Neural cell (in vitro differentiated cells): ENCODE results near the gene MECP2. TPM values are rescaled to one million over a fixed set of nuclear protein-coding genes. Genes with fewer than 3 reads are reported as not detected.

ENCODE experiments used
- H2AFZ ChIP-seq: fragments of 200-600, 300-800 bp; sonication (generic), shearing (Covaris generic); 2 replicates; pipeline ENCODE4 v1.6.0; 2014; ENCODE audit warnings: low read depth, mild to moderate bottlenecking, antibody characterized with exemption, low read length, moderate library complexity
- H3F3A ChIP-seq: fragments of 200-600 bp; shearing (Covaris generic); 2 replicates; pipeline ENCODE4 v1.6.1; 2016; ENCODE audit warnings: mild to moderate bottlenecking, moderate library complexity, mixed read lengths, antibody characterized with exemption, low read length; ENCODE audit not compliant: insufficient read depth, poor library complexity, severe bottlenecking
- H3K27ac ChIP-seq: fragments of 200-600, 300-800 bp; sonication (generic), shearing (Covaris generic); 2 replicates; pipeline ENCODE4 v1.5.1; 2014; ENCODE audit warnings: mild to moderate bottlenecking, low read length, moderate library complexity
- H3K27me3 ChIP-seq: fragments of 300-800, 200-600 bp; sonication (generic), shearing (Covaris generic); 2 replicates; pipeline ENCODE4 v1.6.0; 2014; ENCODE audit warnings: mild to moderate bottlenecking, low read depth, low read length, moderate library complexity; ENCODE audit not compliant: insufficient read depth
- H3K36me3 ChIP-seq: fragments of 300-800, 200-600 bp; sonication (generic), shearing (Covaris generic); 2 replicates; pipeline ENCODE4 v1.5.1; 2014; ENCODE audit warnings: mild to moderate bottlenecking, antibody characterized with exemption, low read length, moderate library complexity; ENCODE audit not compliant: insufficient read depth
- H3K4me2 ChIP-seq: fragments of 300-800, 200-600 bp; sonication (generic), shearing (Covaris generic); 2 replicates; pipeline ENCODE4 v1.6.0; 2014; ENCODE audit warnings: mild to moderate bottlenecking, low read length
- H3K4me3 ChIP-seq: fragments of 300-800, 200-600 bp; sonication (generic), shearing (Covaris generic); 2 replicates; pipeline ENCODE4 v1.5.1; 2014; ENCODE audit warnings: mild to moderate bottlenecking, low read length, moderate library complexity
- H3K79me2 ChIP-seq: fragments of 200-600 bp; shearing (Covaris generic); replicated peaks from 2 replicates; pipeline ENCODE4 v1.6.0; 2014; ENCODE audit warnings: mild to moderate bottlenecking, low read length, moderate library complexity; ENCODE audit not compliant: insufficient read depth
- H3K9ac ChIP-seq: fragments of 300-800, 200-600 bp; sonication (generic), shearing (Covaris generic); 2 replicates; pipeline ENCODE4 v1.6.1; 2016; ENCODE audit warnings: mild to moderate bottlenecking, low read length, mixed read lengths
- H3K9me2 ChIP-seq: fragments of 200-600 bp; shearing (Covaris generic); 2 replicates; pipeline ENCODE4 v1.6.1; 2016; ENCODE audit warnings: mild to moderate bottlenecking, low read length, mixed read lengths; ENCODE audit not compliant: insufficient read depth
- H3K9me3 ChIP-seq: fragments of 200-600, 300-800 bp; sonication (generic), shearing (Covaris generic); 2 replicates; pipeline ENCODE4 v1.6.1; 2016; ENCODE audit warnings: mild to moderate bottlenecking, mixed run types, low read length, moderate library complexity, mixed read lengths
- H4K20me1 ChIP-seq: fragments of 200-600 bp; shearing (Covaris generic); 2 replicates; pipeline ENCODE4 v1.6.1; 2016; ENCODE audit warnings: mild to moderate bottlenecking, mixed run types; ENCODE audit not compliant: insufficient read depth
- EP300 ChIP-seq: fragments of 450-650 bp; conservative IDR thresholded peaks from 2 replicates; pipeline ENCODE4 v1.6.1; 2014; ENCODE audit warnings: antibody characterized with exemption, mild to moderate bottlenecking, moderate library complexity; ENCODE audit not compliant: poor library complexity, severe bottlenecking
- EZH2 ChIP-seq: fragments of 200-600, 300-800 bp; shearing (Covaris generic), sonication (generic); IDR thresholded peaks from 2 replicates; pipeline ENCODE4 v1.6.1; 2014; ENCODE audit warnings: antibody characterized with exemption, low read length, borderline replicate concordance, mild to moderate bottlenecking; ENCODE audit not compliant: insufficient read depth, poor library complexity, severe bottlenecking
- MXI1 ChIP-seq: fragments of 450-650 bp; conservative IDR thresholded peaks from 2 replicates; pipeline ENCODE4 v1.6.1; 2014; ENCODE audit warnings: antibody characterized with exemption, mild to moderate bottlenecking; ENCODE audit not compliant: poor library complexity, severe bottlenecking
- POLR2AphosphoS5 ChIP-seq: IDR thresholded peaks from 2 replicates; pipeline ENCODE4 v1.6.1; 2012
- RAD21 ChIP-seq: fragments of 450-650 bp; conservative IDR thresholded peaks from 2 replicates; pipeline ENCODE4 v1.6.1; 2014; ENCODE audit warnings: antibody characterized with exemption, mild to moderate bottlenecking, moderate library complexity
- SMC3 ChIP-seq: fragments of 450-650 bp; conservative IDR thresholded peaks from 2 replicates; pipeline ENCODE4 v1.6.1; 2014; ENCODE audit warnings: antibody characterized with exemption, mild to moderate bottlenecking, moderate library complexity; ENCODE audit not compliant: poor library complexity
- TAF1 ChIP-seq: IDR thresholded peaks from 2 replicates; pipeline ENCODE4 v1.6.1; 2012; ENCODE audit warnings: low read depth
- polyA plus RNA-seq: library from polyadenylated mRNA; depleted of rRNA; stranded (reverse); fragments of >200 nt; gene quantifications from 2 replicates; pipeline ENCODE4 v1.2.3, GENCODE V29; 2014
- TF ChIP-seq, protein P1 (sequence below): fragments of 450-650 bp; IDR thresholded peaks from 2 replicates; pipeline ENCODE4 v1.5.1; 2014; ENCODE audit warnings: antibody characterized with exemption, mild to moderate bottlenecking, moderate library complexity; ENCODE audit not compliant: poor library complexity, severe bottlenecking
- TF ChIP-seq, protein P2 (sequence below): IDR thresholded peaks from 2 replicates; pipeline ENCODE4 v1.6.1; 2012; ENCODE audit warnings: borderline replicate concordance

Gene MECP2
- polyA plus RNA-seq, 1 donor from 2014 or later, result 14.5 TPM

DNA sequence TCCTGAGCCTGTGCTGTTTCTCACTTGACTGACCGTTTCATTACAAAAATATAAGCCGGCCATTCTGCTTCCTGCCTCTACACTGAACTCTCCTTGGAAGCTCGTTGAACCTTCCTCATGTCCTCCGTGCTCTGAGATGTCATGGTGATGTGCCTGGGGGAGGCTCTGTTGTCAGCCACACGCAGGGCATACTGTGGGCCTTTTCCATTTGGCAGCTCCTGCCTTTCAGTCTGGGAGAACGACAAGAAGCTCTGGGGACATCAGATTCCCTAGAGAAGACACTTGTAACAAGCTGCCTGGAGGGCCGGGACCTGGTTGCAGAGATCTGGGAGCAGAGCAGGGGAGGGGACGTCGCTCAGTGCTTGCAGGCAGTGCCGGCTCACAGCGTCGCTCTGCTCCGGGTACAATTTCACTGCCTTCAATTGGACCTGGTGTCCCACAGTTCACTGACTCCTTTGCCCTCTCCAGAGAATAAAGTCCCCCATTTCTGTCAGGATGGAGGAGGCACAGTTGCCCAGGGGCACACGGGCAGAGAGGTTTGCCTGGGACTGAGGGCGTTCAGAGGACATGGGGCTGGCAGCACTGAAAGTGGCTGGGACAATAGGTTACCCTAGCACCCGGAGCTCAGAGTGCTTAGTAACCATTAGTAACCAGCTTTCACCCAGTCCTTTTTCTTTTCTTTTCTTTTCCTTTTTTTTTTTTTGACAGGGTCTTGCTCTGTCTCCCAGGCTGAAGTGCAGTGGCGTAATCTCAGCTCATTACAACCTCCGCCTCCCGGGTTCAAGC, 19.1 kb upstream of the MECP2 start:
- Histone ChIP-seq H3K36me3 (no peaks in the 10 kb centered on the region), H3K27ac (no peak overlapping the region)
- no peak for TF ChIP-seq TAF1
- TF ChIP-seq SMC3, result no peak
- TF ChIP-seq RAD21, result no peak
- no peak for TF ChIP-seq EZH2
- TF ChIP-seq, protein P1, sequence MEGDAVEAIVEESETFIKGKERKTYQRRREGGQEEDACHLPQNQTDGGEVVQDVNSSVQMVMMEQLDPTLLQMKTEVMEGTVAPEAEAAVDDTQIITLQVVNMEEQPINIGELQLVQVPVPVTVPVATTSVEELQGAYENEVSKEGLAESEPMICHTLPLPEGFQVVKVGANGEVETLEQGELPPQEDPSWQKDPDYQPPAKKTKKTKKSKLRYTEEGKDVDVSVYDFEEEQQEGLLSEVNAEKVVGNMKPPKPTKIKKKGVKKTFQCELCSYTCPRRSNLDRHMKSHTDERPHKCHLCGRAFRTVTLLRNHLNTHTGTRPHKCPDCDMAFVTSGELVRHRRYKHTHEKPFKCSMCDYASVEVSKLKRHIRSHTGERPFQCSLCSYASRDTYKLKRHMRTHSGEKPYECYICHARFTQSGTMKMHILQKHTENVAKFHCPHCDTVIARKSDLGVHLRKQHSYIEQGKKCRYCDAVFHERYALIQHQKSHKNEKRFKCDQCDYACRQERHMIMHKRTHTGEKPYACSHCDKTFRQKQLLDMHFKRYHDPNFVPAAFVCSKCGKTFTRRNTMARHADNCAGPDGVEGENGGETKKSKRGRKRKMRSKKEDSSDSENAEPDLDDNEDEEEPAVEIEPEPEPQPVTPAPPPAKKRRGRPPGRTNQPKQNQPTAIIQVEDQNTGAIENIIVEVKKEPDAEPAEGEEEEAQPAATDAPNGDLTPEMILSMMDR, result no peak
- no peak for TF ChIP-seq POLR2AphosphoS5
- TF ChIP-seq MXI1, result no peak

DNA sequence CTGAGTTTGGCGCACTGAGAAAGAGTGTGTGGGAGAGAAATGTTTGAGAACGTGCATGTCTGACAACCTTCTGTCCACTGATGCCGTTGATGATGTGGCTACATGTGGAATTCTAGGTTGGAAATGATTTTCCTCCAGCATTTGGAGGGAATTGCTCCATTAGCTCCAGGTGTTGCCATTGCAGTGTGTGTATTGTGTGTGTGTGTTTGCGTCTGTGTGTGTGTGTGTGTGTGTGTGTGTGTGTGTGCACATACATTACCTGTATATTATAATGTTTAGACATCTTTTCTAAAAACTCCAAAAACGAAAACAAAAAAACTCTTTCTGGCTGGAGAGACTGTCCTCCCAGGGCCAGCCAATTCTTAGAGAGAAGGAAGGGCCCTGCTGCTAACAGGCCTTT, 18.2 kb upstream of the MECP2 start:
- H4K20me1 ChIP-seq, result no peaks in the 10 kb centered on the region
- no peaks in the 10 kb centered on the region for H3K27me3 ChIP-seq
- no peak overlapping the region for H3K9ac ChIP-seq
- TF ChIP-seq POLR2AphosphoS5 (no peak), TAF1 (no peak), SMC3 (no peak), EZH2 (no peak), EP300 (no peak), MXI1 (no peak), RAD21 (no peak)
- TF ChIP-seq, protein P2, sequence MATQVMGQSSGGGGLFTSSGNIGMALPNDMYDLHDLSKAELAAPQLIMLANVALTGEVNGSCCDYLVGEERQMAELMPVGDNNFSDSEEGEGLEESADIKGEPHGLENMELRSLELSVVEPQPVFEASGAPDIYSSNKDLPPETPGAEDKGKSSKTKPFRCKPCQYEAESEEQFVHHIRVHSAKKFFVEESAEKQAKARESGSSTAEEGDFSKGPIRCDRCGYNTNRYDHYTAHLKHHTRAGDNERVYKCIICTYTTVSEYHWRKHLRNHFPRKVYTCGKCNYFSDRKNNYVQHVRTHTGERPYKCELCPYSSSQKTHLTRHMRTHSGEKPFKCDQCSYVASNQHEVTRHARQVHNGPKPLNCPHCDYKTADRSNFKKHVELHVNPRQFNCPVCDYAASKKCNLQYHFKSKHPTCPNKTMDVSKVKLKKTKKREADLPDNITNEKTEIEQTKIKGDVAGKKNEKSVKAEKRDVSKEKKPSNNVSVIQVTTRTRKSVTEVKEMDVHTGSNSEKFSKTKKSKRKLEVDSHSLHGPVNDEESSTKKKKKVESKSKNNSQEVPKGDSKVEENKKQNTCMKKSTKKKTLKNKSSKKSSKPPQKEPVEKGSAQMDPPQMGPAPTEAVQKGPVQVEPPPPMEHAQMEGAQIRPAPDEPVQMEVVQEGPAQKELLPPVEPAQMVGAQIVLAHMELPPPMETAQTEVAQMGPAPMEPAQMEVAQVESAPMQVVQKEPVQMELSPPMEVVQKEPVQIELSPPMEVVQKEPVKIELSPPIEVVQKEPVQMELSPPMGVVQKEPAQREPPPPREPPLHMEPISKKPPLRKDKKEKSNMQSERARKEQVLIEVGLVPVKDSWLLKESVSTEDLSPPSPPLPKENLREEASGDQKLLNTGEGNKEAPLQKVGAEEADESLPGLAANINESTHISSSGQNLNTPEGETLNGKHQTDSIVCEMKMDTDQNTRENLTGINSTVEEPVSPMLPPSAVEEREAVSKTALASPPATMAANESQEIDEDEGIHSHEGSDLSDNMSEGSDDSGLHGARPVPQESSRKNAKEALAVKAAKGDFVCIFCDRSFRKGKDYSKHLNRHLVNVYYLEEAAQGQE, result no peak
- TF ChIP-seq, protein P1, result no peak
- no peak overlapping the region for H3K27ac ChIP-seq
- no peaks in the 10 kb centered on the region for H3F3A ChIP-seq
- no peak overlapping the region for H3K4me3 ChIP-seq
- H3K9me3 ChIP-seq, result no peaks in the 10 kb centered on the region
- no peak overlapping the region for H3K4me2 ChIP-seq
- no peaks in the 10 kb centered on the region for H3K9me2 ChIP-seq
- no peaks in the 10 kb centered on the region for H3K79me2 ChIP-seq
- H2AFZ ChIP-seq, result no peak overlapping the region
- no peaks in the 10 kb centered on the region for H3K36me3 ChIP-seq

More for the DNA sequence above, 19.1 kb upstream of the MECP2 start:
- Histone ChIP-seq H4K20me1 (no peaks in the 10 kb centered on the region), H3K4me2 (no peak overlapping the region), H2AFZ (no peak overlapping the region), H3K4me3 (no peak overlapping the region), H3K27me3 (no peaks in the 10 kb centered on the region), H3K79me2 (no peaks in the 10 kb centered on the region), H3K9me3 (no peaks in the 10 kb centered on the region), H3K9me2 (no peaks in the 10 kb centered on the region), H3K9ac (no peak overlapping the region), H3F3A (no peaks in the 10 kb centered on the region)
